Subcutaneous abdominal adipose tissue (tissue), 5 donors: ENCODE data around the gene TMEM126A.

Experiments used
- H3K27ac ChIP-seq: one replicate; pipeline ENCODE4 v1.7.0; 2013; ENCODE audit warnings: low read depth, mild to moderate bottlenecking, inconsistent platforms, low read length, moderate library complexity
- H3K27me3 ChIP-seq, 5 donors: one replicate each; pipeline ENCODE4 v1.7.0; 2013; ENCODE audit warnings: low read length in 5 of 5, inconsistent platforms in 1 of 5; ENCODE audit not compliant: control insufficient read depth in 5 of 5, insufficient read depth in 4 of 5
- H3K36me3 ChIP-seq, 5 donors: one replicate each; pipeline ENCODE4 v1.7.0; 2013; ENCODE audit warnings: low read length in 5 of 5; ENCODE audit not compliant: control insufficient read depth in 5 of 5, insufficient read depth in 5 of 5
- H3K4me1 ChIP-seq, 5 donors: one replicate each; pipeline ENCODE4 v1.7.0; 2013; ENCODE audit warnings: low read length in 5 of 5, mild to moderate bottlenecking in 3 of 5, moderate library complexity in 1 of 5; ENCODE audit not compliant: control insufficient read depth in 5 of 5, insufficient read depth in 5 of 5
- H3K4me3 ChIP-seq, 5 donors: one replicate each; pipeline ENCODE4 v1.7.0; 2013; ENCODE audit warnings: low read length in 5 of 5, low read depth in 1 of 5
- H3K9ac ChIP-seq, 5 donors: one replicate each; pipeline ENCODE4 v1.7.0; 2013; ENCODE audit warnings: low read length in 5 of 5, mild to moderate bottlenecking in 4 of 5, moderate library complexity in 3 of 5
- H3K9me3 ChIP-seq, 5 donors: one replicate each; pipeline ENCODE4 v1.7.0; 2013; ENCODE audit warnings: low read length in 5 of 5; ENCODE audit not compliant: control insufficient read depth in 5 of 5
- donor health status: healthy.
- donor health status: healthy.
- donor health status: healthy.
- donor health status: healthy.
- donor health status: healthy.

The TMEM126A gene

DNA sequence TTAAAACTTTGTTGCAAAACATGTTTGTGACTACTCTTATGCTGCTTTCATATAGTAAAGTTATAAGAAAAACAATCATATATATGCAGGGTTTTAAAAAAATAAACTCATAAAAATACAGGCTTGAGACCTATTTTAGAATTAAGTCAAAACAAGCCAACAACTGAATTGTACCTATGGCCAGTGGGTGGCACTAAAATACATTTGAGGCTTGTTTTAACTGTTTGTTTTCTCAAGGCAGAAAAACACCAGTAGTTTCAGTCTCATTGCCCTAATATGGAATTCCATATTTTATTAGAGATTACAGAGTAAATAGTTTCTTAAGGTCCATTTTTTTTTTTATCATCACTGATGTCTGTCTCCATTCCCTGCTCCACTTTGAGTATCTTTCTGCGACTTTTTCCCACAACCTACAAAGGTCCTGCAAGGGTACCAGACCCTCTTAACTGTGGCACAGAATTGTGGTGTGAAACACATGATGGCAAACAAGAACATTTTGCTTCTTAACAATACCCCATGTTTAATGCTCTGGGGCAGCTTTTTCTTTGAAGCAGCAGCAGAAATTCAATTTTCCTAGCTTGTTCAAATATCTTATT is 46.7 kb downstream of the TMEM126A start:
- Histone ChIP-seq H3K9ac (no peak overlapping the region), H3K27ac (no peak overlapping the region), H3K36me3 (no peaks in the 10 kb centered on the region), H3K27me3 (peaks cover 0 to 2% (median 0%) of the 10 kb centered on the region in 5 donors), H3K4me3 (no peak overlapping the region), H3K4me1 (no peaks in the 10 kb centered on the region), H3K9me3 (no peaks in the 10 kb centered on the region)

DNA sequence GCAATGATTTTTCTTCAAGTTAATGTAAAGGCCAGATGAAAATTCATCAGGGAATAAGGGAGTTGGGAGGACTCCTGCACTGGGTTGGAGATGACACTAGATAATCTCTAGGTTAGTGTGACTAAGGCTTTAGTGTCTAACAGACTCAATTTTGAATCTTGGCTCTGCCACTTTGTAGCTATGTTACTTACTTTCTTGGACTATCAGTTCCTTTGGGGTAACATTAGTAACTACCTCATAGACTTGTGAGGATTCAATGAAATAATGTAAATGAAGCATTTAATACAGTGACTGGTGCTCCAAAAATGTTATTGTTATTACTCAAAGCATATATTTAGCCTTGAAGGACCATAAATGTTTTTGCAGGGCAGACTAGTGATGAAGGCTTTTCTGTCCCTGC is 47.8 kb downstream of the TMEM126A start:
- no peaks in the 10 kb centered on the region for H3K9me3 ChIP-seq

DNA sequence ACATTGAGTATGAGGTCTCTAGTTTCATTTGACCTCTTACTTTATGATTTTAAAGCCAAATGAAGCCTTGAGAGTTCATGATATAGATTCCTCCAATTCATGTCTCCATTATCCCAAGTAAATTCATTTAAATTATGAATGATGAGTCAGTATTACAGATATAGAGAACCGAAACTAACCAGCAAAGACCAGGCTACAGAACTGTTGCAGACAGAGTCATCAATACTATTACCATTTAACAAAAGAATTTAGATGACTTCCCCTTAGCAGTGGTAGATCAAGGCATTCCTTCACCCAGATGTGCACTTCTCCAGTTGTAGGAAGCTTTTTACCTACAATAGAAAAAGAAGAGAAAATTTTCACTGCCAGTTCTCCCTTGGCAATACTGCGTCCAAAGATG is 50.0 kb downstream of the TMEM126A start:
- H3K27me3 ChIP-seq = no peaks in the 10 kb centered on the region
- H3K36me3 ChIP-seq = no peaks in the 10 kb centered on the region
- no peak overlapping the region for H3K27ac ChIP-seq
- no peak overlapping the region for H3K9ac ChIP-seq
- H3K4me3 ChIP-seq = no peak overlapping the region
- no peaks in the 10 kb centered on the region for H3K9me3 ChIP-seq
- H3K4me1 ChIP-seq = no peaks in the 10 kb centered on the region

More for the DNA sequence above, 47.8 kb downstream of the TMEM126A start:
- no peak overlapping the region for H3K27ac ChIP-seq
- H3K27me3 ChIP-seq = peaks cover 0 to 2% (median 0%) of the 10 kb centered on the region in 5 donors
- no peak overlapping the region for H3K4me3 ChIP-seq
- H3K36me3 ChIP-seq = no peaks in the 10 kb centered on the region
- H3K9ac ChIP-seq = no peak overlapping the region
- H3K4me1 ChIP-seq = no peaks in the 10 kb centered on the region

DNA sequence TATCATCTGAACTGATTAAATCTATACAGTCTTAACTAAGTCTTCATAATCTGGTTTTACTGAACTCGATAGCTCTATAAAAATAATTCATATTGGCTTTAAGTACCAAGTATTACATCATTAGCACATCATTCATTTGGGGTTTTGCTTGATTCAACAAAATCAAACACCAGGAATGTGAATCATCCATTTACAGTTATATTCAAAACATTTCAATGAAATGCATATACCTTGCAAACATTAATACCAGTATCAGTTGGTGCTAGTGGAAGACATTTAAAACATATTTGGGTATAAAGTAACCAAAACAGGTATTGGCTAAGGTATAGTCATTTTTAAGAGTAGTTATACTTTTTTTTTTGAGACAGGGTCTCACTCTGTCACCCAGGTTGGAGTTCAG is 50.4 kb downstream of the TMEM126A start:
- H3K27me3 ChIP-seq = no peaks in the 10 kb centered on the region
- H3K36me3 ChIP-seq = no peaks in the 10 kb centered on the region
- H3K4me3 ChIP-seq = no peak overlapping the region
- H3K4me1 ChIP-seq = no peaks in the 10 kb centered on the region
- no peaks in the 10 kb centered on the region for H3K9me3 ChIP-seq
- H3K9ac ChIP-seq = no peak overlapping the region
- H3K27ac ChIP-seq = no peak overlapping the region

DNA sequence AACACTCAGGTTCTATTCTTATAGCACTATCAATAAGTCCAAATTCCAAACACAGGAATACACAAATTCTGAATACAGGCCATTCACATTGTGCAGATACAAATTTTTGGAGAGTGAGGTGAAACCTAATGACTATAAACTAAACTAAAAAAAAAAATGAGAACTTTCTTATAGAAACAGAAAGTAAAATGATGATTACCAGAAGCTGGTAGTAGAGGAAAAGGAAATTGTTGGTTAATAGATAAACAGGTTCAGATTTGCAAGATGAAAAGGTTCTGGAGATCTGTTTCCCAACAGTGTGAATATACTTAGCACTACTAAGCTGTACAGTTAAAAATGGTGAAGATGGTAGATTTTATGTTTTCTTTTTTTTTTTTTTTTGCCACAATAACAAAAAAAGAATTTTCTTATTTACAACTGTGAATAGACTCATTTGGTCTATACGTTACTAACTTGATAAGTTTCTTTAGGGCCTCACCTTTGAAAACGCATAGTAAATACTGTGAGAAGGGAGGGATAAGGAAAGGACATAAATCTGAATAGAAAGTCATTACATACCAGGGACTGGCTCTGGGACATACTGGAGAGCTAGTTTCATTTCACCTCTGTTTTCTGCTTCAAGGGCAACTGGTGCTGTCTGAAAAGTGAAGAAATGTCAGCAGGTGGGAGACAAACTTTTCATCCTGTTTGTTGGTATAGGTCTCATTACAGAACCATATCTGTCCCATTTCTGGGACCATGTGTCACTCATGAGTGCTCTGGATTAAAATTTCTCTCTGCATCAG is 52.4 kb downstream of the TMEM126A start:
- Histone ChIP-seq H3K4me1 (no peaks in the 10 kb centered on the region), H3K9me3 (no peaks in the 10 kb centered on the region), H3K27ac (no peak overlapping the region), H3K4me3 (no peak overlapping the region), H3K36me3 (no peaks in the 10 kb centered on the region), H3K9ac (no peak overlapping the region), H3K27me3 (no peaks in the 10 kb centered on the region)

DNA sequence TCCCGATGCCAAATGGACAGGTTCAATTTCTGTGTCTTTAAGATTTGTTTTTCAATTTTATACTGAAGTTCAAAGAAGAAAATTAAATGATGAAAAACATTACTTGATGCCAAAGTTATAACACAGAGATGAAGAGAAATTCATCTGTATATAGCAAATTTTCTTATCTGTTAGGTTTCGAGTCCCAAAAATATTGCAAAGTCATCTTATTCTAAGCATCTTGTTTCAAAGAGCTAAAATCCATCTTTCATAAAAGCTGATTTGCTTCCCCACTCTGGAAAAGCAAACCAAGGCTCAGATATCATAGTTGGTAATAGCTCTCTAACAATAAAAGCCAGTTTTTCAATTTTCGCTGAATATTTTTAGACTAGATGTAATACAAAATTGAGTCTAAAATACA is 57.2 kb downstream of the TMEM126A start:
- H3K4me1 ChIP-seq = no peaks in the 10 kb centered on the region
- H3K27ac ChIP-seq = no peak overlapping the region
- H3K36me3 ChIP-seq = no peaks in the 10 kb centered on the region
- H3K9ac ChIP-seq = no peak overlapping the region
- no peak overlapping the region for H3K4me3 ChIP-seq
- H3K27me3 ChIP-seq = no peaks in the 10 kb centered on the region
- H3K9me3 ChIP-seq = no peaks in the 10 kb centered on the region

DNA sequence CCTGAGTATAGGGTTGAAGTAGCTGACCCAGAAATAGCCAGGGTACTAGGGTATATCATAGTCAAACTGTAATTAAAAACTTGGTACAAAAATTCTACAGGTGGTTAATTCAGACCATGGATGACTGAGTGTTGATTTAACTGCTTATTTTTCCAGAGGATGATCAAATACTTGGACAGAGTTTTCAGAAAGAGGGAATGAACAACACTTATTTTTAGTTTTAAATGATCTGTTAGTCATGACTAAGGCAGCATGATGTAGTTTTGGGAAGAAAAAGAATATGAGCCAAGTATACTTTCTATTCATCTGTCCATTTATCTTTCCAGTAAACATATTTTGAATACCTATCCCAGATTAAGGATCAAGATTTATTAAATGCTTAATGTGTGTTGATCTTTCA is 58.0 kb downstream of the TMEM126A start:
- H3K4me1 ChIP-seq = no peaks in the 10 kb centered on the region

More for the DNA sequence above, 58.0 kb downstream of the TMEM126A start:
- Histone ChIP-seq H3K27me3 (no peaks in the 10 kb centered on the region), H3K4me3 (no peak overlapping the region), H3K36me3 (no peaks in the 10 kb centered on the region), H3K9ac (no peak overlapping the region), H3K27ac (no peak overlapping the region), H3K9me3 (no peaks in the 10 kb centered on the region)
